ENCODE measurements around the gene EIF2S2.

EIF2S2 gene

DNA sequence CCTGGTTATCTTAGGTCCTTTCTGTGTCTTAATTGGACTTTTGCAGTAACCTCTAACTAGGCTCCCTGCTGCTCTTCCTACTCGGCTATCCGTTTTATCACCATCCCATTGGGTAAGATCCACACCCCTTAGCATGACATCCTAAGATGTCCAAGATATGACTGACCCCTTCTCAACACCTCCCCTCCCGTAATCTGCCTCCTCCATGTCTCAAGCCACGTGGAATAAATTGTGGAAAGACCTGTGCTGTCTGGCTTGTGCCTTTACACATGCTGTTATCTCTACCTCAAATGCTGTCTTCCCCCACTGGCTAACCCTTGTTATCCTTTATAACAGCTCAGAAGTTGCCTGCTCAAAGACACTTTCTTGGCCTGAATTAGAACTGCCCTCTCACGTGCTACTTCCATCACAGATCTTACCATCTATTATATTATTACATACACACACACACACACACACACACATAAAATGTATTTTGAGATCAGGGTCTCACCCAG, 26.5 kb downstream of the EIF2S2 start:
- no peak for DNase-seq

DNA sequence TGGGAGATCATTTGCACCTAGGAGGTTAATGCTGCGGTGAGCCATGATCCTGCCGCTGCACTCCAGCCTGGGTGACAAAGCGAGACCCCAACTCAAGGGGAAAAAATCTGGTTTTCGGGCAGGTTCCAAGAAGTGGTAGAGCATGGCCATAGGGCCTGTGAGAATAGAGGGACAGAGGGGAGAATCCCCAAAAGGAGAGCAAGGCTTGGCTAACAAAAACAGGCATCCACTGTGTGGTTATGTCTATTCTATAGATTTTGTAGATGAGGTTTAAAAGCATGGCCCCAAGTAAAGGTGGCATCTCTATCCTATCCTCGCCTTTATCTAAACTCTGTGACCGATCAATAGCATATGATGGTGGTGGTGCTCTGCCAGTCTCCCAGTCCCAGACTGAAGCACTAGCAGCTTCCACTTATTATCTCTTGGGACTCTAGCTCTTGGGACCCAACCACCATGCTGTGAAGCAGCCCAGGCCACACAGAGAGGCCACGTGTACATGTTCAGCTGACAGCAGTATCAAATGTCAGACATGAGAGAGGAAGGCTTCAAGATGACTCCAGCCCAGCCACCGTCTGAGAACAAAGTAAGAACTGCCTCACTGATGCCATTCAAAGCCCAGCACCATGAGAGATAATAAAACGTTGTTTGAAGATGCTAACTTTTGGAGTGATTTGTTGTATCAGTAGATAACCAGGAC, 27.7 kb downstream of the EIF2S2 start:
- DNase-seq = no peak

DNA sequence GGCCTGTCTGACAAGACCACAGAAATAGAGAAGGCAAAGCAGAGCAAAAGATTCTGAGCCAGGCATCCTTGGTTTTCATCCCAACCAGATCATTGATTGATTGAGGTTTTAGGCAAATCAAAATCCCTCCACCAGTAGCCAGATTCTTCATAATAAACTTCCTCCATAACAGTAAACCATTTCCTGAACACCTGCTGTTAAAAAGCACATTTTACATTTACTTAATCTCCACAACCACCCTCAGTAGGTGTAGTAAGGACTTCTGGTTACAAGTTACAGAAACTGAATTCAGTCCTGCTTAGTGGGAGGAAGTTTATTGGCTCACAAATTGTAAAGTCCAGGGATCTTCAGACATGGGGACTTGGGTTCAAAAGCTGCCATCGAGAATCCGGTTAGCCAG, 28.3 kb downstream of the EIF2S2 start:
- no peak for DNase-seq

DNA sequence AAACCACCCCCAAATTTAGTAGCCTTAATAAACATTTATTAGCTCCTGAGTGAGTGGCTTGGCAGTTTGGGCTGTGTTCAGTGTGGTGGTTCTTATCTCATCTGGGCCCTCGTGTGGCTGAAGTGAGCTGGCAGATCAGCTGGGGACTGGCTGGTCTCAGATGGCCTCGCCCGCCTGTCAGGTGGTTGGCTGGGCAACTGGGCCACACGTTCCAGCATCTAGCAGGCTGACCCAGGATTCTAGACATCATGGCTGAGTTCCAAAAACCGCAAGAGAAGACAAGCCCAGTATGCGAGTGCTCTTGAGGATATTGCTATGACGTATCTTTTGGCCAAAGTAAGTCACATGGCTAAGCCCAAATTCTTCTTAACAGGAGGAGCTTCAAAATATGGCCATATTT, 28.9 kb downstream of the EIF2S2 start:
- DNase-seq = peak in 1 of 2 experiments; percentile 50

DNA sequence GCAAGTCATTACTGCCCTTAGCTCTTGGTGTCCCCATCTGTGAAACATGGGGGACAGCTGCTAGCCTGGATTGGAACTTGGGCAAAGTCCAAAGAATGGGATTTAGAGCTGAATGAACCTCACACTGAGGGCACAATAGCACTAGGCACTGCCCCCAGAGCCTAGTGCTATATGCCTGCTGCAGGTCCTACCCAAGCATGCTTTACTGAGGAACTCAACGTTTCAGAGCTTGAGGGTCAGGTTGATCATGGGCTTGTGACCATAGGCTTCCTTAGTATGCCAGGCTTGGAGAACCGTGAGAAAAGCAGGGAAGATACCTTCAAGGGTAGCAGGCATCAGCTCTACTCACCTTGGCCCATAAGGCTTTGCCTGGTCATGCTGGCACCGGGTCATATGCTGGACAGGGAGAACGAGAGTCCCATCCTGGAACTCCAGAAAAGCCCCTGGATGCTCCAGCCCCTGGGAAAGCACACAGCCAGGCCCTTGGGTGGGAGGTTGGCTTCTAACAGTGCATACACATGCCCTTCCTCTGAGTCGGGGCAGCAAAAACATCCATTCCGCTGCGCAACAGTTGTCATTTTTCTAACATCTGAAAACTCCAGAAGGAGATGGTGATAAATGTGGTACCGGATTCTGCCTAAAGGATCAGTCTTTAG, 29.7 kb downstream of the EIF2S2 start:
- DNase-seq = no peak

DNA sequence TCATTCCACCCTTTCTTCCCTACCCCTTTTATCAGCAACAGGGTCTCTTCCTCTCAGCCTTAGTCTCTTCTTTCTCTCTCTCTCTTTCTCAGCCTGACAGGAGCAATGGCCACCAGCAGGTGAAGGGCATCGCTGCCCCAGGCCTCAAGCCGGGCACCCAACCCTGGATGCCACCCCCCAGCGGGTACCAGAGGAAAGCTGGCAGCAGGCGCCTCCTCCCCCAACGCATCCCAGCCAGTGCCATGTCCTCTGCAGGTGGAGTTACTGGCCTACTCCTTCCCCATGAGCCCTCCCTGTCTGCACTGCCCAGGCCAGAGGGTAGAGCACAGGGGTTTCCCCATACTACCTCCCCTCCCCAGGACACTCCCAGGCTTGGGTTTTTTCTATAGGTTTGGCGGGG, 32.2 kb downstream of the EIF2S2 start:
- DNase-seq = no peak

DNA sequence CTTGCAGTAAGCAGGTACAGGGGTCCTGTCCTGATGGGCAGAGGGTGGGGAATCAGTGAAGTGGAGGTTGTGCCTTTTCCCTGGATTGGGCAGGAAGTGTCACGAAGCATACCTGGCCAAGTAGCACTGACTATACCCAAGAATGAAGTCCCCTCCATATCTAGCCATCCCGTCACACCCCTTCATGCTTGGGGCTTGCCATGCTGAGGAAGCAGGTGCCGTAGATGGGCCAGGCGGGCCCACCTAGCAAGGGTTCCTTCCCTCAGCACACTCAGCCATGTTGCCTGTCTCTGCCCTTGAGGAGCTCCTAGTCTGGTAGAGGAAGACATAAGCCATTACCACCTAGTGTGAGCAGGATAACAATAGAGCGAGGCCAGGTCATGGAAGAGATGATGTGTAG, 33.5 kb downstream of the EIF2S2 start:
- DNase-seq = no peak

DNA sequence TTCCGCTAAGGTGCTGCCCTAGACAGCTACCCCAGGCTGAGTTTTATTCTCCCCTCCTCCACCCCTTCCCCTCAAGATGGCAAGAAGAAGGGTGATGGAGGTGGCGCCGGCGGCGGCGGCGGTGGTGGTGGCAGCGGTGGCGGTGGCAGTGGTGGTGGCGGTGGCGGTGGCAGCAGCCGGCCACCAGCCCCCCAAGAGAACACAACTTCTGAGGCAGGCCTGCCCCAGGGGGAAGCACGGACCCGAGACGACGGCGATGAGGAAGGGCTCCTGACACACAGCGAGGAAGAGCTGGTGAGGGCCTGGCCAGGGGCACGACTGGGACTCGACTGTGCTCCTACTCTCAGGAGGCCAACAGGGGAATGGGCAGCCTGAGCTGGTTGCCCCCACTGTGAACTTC, 35.1 kb downstream of the EIF2S2 start:
- no peak for DNase-seq

DNA sequence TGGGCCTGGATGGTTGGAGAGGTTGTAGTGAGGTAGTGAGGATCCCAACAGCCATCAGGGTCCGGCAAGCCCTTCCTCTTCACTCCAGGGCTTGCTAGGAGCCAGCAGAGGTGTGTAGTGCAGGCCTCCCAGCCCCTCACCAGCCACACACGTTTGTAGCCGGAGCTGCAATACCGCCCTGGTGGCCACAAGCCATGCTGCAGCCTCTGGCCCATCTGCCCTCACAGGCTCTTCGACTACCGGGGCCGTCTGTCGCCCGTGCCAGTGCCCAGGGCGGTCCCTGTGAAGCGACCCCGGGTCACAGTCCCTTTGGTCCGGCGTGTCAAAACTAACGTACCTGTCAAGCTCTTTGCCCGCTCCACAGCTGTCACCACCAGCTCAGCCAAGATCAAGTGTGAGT, 36.4 kb downstream of the EIF2S2 start:
- DNase-seq = no peak

DNA sequence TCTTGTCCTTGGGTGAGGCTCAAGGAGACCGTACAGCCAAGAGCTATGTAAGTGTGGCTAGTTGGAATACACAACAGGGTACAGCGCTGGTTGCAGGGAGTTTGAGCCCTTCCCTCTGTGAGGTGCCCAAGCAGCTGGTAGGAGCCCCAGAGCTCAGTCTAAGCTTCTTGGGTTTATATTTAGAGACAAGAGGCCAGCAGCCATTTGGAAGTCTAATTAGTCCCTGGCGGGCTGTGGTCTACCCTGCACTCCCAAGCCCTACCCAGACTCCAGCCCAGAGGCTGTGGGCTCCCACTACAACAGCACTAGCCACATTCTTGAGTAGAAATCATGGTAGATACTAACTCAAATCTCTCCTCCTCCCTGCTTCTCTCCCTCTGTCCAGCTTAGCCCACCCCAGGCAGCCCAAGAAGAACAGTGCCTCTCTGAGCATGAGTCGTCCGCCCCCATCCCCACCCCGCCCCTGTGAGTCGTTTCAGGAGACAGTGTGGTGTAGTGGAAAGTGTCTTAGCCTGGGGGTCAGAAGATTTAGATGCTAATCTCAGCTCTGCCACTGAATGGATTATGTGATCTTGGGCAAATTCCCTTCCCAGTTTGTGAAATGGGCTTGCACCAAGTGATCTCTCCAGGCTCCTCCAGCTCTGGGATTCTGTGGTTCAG, 37.8 kb downstream of the EIF2S2 start:
- no peak for DNase-seq

DNA sequence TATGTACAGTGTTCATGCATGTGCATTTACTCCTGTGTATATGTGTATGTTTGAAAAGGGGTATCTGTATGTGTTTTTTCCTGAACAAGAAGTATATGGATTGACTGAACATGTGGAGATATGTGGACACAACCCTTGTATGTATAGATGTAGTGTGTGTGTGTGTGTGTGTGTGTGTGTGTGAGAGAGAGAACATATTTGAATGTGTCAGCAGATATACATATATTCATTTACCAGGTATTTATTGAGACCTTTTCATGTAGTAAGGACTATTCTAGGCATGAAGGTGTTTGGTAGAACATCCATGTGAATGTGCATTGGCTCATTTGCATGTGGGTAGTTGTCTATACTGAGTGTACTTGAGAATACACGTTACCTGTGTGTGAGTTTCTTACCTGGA, 39.3 kb downstream of the EIF2S2 start:
- DNase-seq = no peak

DNA sequence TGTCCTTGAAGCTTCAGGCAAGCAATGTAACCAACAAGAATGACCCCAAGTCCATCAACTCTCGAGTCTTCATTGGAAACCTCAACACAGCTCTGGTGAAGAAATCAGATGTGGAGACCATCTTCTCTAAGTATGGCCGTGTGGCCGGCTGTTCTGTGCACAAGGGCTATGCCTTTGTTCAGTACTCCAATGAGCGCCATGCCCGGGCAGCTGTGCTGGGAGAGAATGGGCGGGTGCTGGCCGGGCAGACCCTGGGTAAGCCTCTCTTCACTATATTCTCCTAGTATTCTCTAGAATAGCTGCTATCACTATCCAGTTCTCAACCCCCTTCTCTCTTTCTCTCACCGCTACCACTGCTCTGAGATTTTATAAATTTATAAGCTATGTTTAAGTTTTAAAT, 40.0 kb downstream of the EIF2S2 start:
- no peak for DNase-seq

DNA sequence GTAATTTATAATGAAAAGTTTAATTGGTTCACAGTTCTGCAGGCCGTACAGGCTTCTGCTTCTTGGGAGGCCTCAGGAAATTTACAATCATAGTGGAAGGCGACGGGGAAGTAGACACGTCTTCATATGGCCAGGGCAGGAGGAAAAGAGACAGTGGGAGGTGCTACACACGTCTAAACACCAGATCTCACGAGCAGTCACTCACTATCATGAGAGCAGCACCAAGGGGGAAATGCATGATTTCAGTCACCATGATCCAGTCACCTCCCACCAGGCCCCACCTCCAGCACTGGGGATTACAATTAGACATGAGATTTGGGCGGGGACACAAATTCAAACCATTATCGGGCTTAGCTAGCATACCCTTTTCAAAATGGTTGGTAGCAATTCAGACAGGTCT, 41.2 kb downstream of the EIF2S2 start:
- DNase-seq = no peak

DNA sequence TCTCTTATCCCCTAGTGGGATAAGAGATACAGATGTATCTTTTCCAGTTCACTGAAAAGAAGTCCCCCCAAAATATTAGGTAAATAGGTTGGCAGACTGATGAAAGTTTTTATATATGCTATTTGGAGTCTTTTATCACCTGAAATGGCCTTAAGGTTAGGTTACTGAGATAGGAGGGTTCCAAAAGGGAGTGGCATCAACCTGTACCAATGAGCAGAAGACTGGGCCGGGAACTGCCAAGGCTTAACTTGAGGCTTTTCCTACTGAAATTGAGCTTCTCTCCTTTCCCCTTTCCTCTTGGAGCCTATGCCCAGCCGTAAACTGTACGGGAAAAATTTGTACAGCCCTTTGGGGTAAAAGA, 42.0 kb downstream of the EIF2S2 start:
- no peak for DNase-seq

DNA sequence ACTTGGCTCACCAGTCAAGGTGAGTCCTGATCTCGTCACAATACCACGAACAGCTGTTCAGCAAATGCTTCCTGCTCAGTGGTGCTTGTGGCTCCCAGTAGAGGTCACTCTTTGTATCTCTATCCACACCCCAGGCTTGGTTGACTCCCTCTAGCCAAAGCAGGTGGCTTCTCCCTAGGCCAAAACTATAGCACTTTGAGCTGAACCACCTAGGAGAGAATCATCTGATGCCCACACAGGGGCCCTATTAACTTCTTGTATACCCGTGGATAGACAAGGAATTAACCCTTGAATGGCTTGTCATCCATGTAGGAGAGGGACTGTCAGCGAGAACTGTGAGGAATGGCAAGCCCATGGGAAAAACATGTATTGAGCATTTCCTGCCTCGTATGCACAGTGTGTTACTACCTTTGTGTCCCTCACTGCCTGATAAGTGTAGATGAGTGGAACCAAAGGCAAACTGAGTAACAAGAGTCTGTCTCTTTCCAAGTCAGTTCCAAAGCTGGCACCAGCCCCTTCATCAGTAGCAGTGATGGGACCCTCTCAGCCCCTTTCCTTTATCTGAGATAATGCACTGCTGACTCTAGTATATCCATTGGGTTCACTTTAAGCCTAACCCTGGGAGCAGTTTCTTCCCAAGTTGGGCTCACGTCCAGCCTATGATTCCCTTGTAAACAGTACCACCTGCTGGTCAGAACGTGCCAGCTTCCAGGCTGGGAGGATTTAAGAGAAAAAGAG, 42.5 kb downstream of the EIF2S2 start:
- peak; percentile 57 to 90 for DNase-seq

DNA sequence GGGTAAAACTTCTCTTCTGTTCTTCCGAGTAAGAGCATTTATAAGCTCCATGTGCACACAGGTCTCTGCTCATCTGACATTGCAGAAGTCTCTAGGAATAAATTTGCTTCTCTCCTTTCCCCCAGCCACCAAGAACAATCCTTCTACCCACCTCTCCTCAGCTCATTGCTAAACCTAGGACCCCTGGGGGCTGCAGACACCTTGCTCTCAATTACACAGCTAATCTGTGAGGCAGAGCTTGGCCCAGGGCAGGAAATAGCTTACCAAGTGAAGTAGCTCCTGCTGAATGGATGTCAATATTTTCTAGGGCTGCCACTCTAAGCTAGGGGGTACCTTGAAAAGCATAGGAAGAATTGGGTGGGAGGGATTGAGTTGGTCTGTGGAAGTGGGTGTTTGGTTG, 44.0 kb downstream of the EIF2S2 start:
- no peak for DNase-seq

DNA sequence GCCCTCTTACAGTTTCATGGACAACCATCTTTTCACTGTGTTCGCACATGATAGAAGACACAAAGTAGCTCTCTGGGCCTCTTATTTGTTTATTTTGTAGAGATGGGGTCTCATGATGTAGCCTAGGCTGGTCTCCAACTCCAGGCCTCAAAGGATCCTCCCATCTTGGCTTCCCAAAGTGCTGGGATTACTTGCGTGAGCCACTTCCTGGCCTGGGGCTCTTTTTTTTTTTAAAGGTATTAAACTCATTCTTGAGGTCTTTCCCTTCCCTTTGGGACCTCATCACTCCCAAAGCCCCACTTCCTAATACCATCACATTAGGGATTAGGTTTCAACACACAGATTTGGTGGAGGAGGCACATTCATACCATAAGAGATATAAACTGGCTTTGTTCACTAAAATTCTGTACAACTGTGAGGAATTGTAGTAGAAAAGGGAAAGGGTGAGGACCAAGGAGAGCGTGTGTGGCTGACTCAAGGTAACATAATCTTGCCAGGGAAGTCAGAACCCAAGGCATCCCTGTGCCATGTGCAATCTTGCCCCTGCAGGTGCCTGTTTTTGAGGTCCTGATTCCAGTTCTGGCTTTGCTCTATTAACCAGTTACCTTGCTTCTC, 45.5 kb downstream of the EIF2S2 start:
- DNase-seq = no peak

DNA sequence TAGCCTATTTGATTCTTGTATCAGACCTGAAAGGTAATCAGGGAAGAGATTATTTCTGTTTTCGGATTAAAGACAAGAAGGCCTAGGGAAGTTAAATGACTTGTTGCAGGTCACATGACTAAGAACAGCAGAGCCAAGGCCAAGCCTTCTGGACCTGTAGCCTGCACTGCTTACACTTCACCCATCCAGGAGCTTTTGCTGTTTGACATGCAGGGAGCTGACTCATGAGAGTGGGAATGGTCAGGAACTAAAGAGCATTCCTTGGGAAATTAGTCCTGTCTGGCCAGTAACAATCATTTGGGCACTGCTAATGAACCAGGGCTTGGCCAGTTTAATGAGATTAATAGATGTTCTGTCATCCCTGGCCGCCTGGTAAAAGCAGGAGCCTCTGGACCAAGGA, 46.8 kb downstream of the EIF2S2 start:
- no peak for DNase-seq

DNA sequence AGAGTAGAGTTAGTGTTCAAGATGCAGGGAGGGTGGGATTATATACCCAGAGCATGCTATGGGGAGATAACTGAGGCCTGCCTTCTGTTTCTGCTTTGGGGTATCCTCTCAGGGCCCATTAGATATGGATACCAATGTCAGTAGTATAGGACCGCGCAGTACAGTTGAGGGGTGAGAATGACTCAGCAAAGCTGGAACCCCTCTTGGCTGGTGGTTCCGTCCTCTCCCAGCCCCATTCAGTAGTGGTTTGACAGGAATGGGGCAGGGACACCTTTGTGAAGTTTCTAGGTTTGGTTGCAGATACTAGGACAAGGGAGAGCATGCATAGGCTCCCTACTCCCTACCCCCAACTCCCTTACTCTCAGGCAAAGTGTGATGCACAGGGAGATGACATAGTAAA, 47.8 kb downstream of the EIF2S2 start:
- DNase-seq = no peak

DNA sequence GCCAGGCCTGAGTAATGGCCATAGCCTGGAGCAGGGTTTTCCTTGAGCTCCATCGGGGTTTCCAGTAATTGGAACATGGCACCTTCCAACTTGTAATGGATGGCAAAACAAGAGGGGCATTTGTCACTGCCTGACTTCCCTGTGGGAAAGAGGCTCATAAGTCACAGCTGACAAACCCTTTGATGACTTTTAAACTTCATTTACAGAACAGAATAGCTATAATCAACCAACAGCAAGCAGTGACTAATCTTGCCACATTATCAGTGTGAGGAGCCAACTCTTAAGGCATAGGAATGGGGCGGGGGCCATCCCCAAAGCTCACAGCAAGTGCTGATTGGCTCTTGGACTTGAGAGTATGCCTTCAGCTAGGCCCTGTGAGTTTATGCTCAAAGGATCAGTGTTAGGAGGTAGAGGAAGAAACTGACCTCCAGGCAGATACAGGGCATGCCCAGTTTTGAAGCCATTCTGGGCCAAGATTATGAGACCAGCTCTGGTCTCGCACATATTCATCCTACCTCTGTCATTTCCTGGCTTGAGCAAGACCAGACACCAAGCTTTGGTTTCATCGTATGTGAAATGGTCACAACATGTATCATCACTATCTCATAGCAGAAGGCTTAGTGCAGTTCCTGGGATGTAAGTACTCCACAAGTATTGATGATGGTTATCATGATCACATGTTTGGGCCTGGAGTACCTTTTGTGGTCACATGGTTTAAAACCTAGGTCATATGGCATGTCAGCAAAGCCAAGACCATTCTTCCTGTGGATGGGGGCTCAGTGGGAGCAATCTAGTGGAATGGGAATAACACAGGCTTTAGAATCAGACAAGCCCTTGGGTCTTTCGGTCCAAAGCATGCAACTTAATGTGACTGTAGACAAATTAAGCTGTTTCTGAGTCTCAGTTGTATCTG, 49.2 kb downstream of the EIF2S2 start:
- no peak for DNase-seq

DNA sequence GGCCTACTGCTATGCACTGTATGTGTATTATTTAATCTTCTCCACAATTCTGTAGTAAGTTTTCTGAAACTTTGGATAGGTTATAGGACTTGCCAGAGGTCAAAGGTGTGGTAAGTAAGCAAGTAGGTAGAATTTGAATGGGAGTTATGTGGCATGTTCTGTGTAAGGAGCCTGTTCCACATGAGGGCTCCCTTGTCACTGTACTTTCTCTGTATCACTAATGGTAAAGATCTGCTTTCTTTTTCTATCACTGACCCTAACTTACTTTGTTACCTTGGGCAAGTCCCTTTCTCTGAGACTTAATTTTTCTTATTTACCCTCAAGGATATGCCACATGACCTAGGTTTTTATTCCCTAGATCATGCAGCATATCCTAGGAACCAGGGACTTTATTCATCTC, 50.3 kb downstream of the EIF2S2 start:
- DNase-seq = no peak

DNA sequence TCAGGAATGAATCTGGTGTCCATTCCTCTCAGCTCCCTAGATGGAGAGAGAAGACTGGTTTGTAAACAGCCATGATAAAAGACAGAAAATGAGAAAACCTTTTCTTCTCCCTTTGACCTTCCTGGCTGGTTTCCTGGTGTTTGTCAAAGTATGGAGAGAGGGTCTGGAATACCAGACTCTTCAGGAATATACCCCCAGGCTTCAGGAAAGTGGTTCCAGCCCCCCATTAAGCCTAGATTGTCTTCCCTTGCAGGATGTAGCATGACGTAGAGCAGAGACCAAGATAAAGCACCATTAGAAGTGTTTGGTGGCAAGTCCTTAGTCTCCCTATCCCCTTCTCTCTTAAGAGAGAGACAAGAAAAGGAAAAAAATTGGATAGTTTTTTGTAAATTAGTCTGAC, 51.1 kb downstream of the EIF2S2 start:
- DNase-seq = no peak

Data from NCI-H446 (cell line).